SK-N-SH treated with all-trans-retinoic acid at 6 μM for 48 hours (cell line): ENCODE data around the gene PPP1CA.

ENCODE experiments used
- ISL1 ChIP-seq: fragments of 250-450 bp; sonication (Bioruptor Pico); IDR thresholded peaks from 2 replicates; pipeline ENCODE4 v2.1.2; 2022; ENCODE audit warnings: mild to moderate bottlenecking, moderate library complexity
- RARB ChIP-seq: fragments of 250-450 bp; sonication (Bioruptor Pico); IDR thresholded peaks from 2 replicates; pipeline ENCODE4 v1.8.0; 2021; ENCODE audit warnings: mild to moderate bottlenecking, moderate library complexity
- SNAI2 ChIP-seq: fragments of 250-450 bp; sonication (Bioruptor Pico); IDR thresholded peaks from 2 replicates; pipeline ENCODE4 v1.5.0; 2020; ENCODE audit warnings: mild to moderate bottlenecking, moderate library complexity
- ZFP3 ChIP-seq: fragments of 250-450 bp; sonication (Bioruptor Pico); IDR thresholded peaks from 2 replicates; pipeline ENCODE4 v1.5.0; 2020; ENCODE audit warnings: mild to moderate bottlenecking, moderate library complexity
- ZFP30 ChIP-seq: fragments of 450-650 bp; formaldehyde crosslinking; IDR thresholded peaks from 2 replicates; pipeline ENCODE4 v1.5.0; 2022; ENCODE audit warnings: mild to moderate bottlenecking, moderate library complexity
- TF ChIP-seq, protein P1 (sequence below): fragments of 250-450 bp; sonication (Bioruptor Pico); IDR thresholded peaks from 2 replicates; pipeline ENCODE4 v1.8.0; 2020; ENCODE audit warnings: mild to moderate bottlenecking, moderate library complexity, borderline replicate concordance
- TF ChIP-seq, protein P2 (sequence below): fragments of 250-450 bp; sonication (Bioruptor Pico); IDR thresholded peaks from 2 replicates; pipeline ENCODE4 v1.8.0; 2021; ENCODE audit warnings: low read depth, mild to moderate bottlenecking, moderate library complexity, borderline replicate concordance

DNA sequence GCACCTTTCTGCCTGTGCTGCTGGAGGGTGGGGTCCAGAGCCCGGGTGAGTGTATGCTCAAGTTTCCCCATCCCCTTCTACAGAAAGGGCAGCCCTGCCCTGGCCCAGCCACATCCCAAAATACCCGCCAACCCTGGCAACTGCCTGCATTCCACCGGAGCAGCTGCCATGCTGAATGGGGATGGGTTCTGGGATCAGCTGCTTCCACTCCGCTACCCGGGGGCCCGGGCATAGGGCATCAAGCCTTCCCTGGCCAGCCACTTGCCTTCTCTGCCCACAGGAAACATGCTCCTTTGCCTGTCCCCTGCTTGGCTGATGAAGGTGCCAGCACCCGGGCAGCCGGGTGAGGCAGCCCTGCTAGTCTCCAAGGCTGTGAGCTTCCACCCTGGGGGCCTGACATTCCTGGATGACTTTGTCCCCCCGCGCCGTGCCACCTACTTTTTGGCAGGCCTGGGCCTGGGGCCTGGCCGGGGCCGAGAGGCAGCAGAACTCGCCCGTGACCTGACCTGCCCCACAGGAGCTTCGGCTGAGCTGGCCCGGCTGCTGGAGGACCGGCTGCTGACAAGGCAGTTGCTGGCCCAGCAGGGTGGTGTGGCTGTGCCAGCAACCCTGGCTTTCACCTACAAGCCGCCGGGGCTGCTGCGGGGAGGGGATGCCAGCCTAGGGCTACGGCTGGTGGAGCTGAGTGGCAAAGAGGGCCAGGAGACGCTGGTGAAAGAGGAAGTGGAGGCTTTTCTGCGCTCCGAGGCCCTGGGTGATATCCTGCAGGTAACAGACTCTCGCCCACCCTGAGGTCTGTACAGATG, 17.0 kb upstream of the PPP1CA start:
- TF ChIP-seq, protein P1, sequence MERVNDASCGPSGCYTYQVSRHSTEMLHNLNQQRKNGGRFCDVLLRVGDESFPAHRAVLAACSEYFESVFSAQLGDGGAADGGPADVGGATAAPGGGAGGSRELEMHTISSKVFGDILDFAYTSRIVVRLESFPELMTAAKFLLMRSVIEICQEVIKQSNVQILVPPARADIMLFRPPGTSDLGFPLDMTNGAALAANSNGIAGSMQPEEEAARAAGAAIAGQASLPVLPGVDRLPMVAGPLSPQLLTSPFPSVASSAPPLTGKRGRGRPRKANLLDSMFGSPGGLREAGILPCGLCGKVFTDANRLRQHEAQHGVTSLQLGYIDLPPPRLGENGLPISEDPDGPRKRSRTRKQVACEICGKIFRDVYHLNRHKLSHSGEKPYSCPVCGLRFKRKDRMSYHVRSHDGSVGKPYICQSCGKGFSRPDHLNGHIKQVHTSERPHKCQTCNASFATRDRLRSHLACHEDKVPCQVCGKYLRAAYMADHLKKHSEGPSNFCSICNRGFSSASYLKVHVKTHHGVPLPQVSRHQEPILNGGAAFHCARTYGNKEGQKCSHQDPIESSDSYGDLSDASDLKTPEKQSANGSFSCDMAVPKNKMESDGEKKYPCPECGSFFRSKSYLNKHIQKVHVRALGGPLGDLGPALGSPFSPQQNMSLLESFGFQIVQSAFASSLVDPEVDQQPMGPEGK (CRISPR knock-in tag), result no peak
- TF ChIP-seq SNAI2 (no peak), ISL1 (CRISPR knock-in tag) (no peak), RARB (no peak), ZFP3 (CRISPR knock-in tag) (no peak), ZFP30 (CRISPR knock-in tag) (no peak)
- TF ChIP-seq, protein P2, sequence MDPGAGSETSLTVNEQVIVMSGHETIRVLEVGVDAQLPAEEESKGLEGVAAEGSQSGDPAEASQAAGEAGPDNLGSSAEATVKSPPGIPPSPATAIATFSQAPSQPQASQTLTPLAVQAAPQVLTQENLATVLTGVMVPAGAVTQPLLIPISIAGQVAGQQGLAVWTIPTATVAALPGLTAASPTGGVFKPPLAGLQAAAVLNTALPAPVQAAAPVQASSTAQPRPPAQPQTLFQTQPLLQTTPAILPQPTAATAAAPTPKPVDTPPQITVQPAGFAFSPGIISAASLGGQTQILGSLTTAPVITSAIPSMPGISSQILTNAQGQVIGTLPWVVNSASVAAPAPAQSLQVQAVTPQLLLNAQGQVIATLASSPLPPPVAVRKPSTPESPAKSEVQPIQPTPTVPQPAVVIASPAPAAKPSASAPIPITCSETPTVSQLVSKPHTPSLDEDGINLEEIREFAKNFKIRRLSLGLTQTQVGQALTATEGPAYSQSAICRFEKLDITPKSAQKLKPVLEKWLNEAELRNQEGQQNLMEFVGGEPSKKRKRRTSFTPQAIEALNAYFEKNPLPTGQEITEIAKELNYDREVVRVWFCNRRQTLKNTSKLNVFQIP, result no peak
